ENCODE measurements around the gene SMC5.

SMC5 gene

GRCh38 chr9:70340572-70340971 lies 81.8 kb downstream of the SMC5 start:
- no peak overlapping the region for H3K4me3 ChIP-seq (ENCODE audit: low read length, poor library complexity, severe bottlenecking)
- H3K4me1 ChIP-seq (ENCODE audit: insufficient read depth, low read length, poor library complexity, severe bottlenecking), result no peaks in the 10 kb centered on the region
- H3K36me3 ChIP-seq (ENCODE audit: insufficient read depth, low read length), result peaks cover 9% of the 10 kb centered on the region; the same call in 1 of the 2 replicates
- no peaks in the 10 kb centered on the region for H3K9me3 ChIP-seq (ENCODE audit: insufficient read depth, low read depth, low read length)
- H3K79me2 ChIP-seq (ENCODE audit: insufficient read depth, low read length), result no peaks in the 10 kb centered on the region
- H2AFZ ChIP-seq (ENCODE audit: low read length), result no peak overlapping the region
- no peak overlapping the region for H3K9ac ChIP-seq (ENCODE audit: low read depth, low read length, poor library complexity, severe bottlenecking)
- H3K4me2 ChIP-seq (ENCODE audit: low read depth, low read length, poor library complexity, severe bottlenecking), result no peak overlapping the region
- TF ChIP-seq EZH2phosphoT487 (IDR thresholded peaks at IDR 0.05; ENCODE audit: borderline replicate concordance), result no peak
- TF ChIP-seq CTCF (conservative IDR thresholded peaks at IDR 0.05; ENCODE audit: low read length), result peak; percentile 58
- no peaks in the 10 kb centered on the region for H4K20me1 ChIP-seq (ENCODE audit: insufficient read depth, low read length, poor library complexity, severe bottlenecking)
- no peaks in the 10 kb centered on the region for H3F3A ChIP-seq (ENCODE audit: low read depth)
- H3K9me2 ChIP-seq (replicated peaks; ENCODE audit: low read depth, low read length), result no peaks in the 10 kb centered on the region
- no peaks in the 10 kb centered on the region for H3K27me3 ChIP-seq (ENCODE audit: insufficient read depth, low read length, poor library complexity, severe bottlenecking)

GRCh38 chr9:70347046-70347445 lies 88.3 kb downstream of the SMC5 start:
- H3K4me3 ChIP-seq (ENCODE audit: low read length, poor library complexity, severe bottlenecking), result no peak overlapping the region
- H3K27me3 ChIP-seq (ENCODE audit: insufficient read depth, low read length, poor library complexity, severe bottlenecking), result no peaks in the 10 kb centered on the region
- no peaks in the 10 kb centered on the region for H3F3A ChIP-seq (ENCODE audit: low read depth)
- peaks cover 41% of the 10 kb centered on the region for H3K36me3 ChIP-seq (ENCODE audit: insufficient read depth, low read length)
- no peak overlapping the region for H3K9ac ChIP-seq (ENCODE audit: low read depth, low read length, poor library complexity, severe bottlenecking)
- H3K4me2 ChIP-seq (ENCODE audit: low read depth, low read length, poor library complexity, severe bottlenecking), result no peak overlapping the region
- H2AFZ ChIP-seq (ENCODE audit: low read length), result no peak overlapping the region
- no peak for TF ChIP-seq EZH2phosphoT487 (IDR thresholded peaks at IDR 0.05; ENCODE audit: borderline replicate concordance)
- TF ChIP-seq CTCF (conservative IDR thresholded peaks at IDR 0.05; ENCODE audit: low read length), result no peak
- no peaks in the 10 kb centered on the region for H4K20me1 ChIP-seq (ENCODE audit: insufficient read depth, low read length, poor library complexity, severe bottlenecking)
- no peaks in the 10 kb centered on the region for H3K9me3 ChIP-seq (ENCODE audit: insufficient read depth, low read depth, low read length)
- H3K4me1 ChIP-seq (ENCODE audit: insufficient read depth, low read length, poor library complexity, severe bottlenecking), result no peaks in the 10 kb centered on the region
- no peaks in the 10 kb centered on the region for H3K9me2 ChIP-seq (replicated peaks; ENCODE audit: low read depth, low read length)
- no peaks in the 10 kb centered on the region for H3K79me2 ChIP-seq (ENCODE audit: insufficient read depth, low read length)

- no peak for TF ChIP-seq CTCF (conservative IDR thresholded peaks at IDR 0.05; ENCODE audit: low read length)
- TF ChIP-seq EZH2phosphoT487 (IDR thresholded peaks at IDR 0.05; ENCODE audit: borderline replicate concordance), result no peak
- no peaks in the 10 kb centered on the region for H3K79me2 ChIP-seq (ENCODE audit: insufficient read depth, low read length)
- no peak overlapping the region for H3K4me3 ChIP-seq (ENCODE audit: low read length, poor library complexity, severe bottlenecking)
Observed at GRCh38 chr9:70352356-70352755, 93.6 kb downstream of the SMC5 start.

More at GRCh38 chr9:70352356-70352755, 93.6 kb downstream of the SMC5 start:
- H2AFZ ChIP-seq (ENCODE audit: low read length), result no peak overlapping the region
- H3K36me3 ChIP-seq (ENCODE audit: insufficient read depth, low read length), result peaks cover 32% of the 10 kb centered on the region; the same call in 1 of the 2 replicates
- no peaks in the 10 kb centered on the region for H3K9me3 ChIP-seq (ENCODE audit: insufficient read depth, low read depth, low read length)
- H3K4me2 ChIP-seq (ENCODE audit: low read depth, low read length, poor library complexity, severe bottlenecking), result no peak overlapping the region
- no peaks in the 10 kb centered on the region for H3K27me3 ChIP-seq (ENCODE audit: insufficient read depth, low read length, poor library complexity, severe bottlenecking)
- H4K20me1 ChIP-seq (ENCODE audit: insufficient read depth, low read length, poor library complexity, severe bottlenecking), result no peaks in the 10 kb centered on the region
- no peaks in the 10 kb centered on the region for H3F3A ChIP-seq (ENCODE audit: low read depth)
- no peaks in the 10 kb centered on the region for H3K4me1 ChIP-seq (ENCODE audit: insufficient read depth, low read length, poor library complexity, severe bottlenecking)
- H3K9ac ChIP-seq (ENCODE audit: low read depth, low read length, poor library complexity, severe bottlenecking), result no peak overlapping the region
- no peaks in the 10 kb centered on the region for H3K9me2 ChIP-seq (replicated peaks; ENCODE audit: low read depth, low read length)

All from Loucy (cell line).